Esophagus mucosa (tissue), 1 donor: ENCODE data around the gene ESPN. TPM values are rescaled to one million over a fixed set of nuclear protein-coding genes. Genes with fewer than 3 reads are reported as not detected.

Experiments
- ATAC-seq: fragments of 200-7000 bp; cut with Tn5 transposase; one replicate; pipeline ENCODE4 v1.9.1; 2020
- total RNA-seq: library from RNA; stranded (reverse); gene quantifications from one replicate; pipeline ENCODE4 v1.2.4, GENCODE V29; 2023
- donor health status: DM: yes; HTN: yes; CAD: no.

The ESPN gene
- total RNA-seq, 1 donor from 2014 or later, result 33.4 TPM

- no peak for ATAC-seq
Measured at GRCh38 chr1:6465461-6466005, 41.0 kb downstream of the ESPN start.

DNA sequence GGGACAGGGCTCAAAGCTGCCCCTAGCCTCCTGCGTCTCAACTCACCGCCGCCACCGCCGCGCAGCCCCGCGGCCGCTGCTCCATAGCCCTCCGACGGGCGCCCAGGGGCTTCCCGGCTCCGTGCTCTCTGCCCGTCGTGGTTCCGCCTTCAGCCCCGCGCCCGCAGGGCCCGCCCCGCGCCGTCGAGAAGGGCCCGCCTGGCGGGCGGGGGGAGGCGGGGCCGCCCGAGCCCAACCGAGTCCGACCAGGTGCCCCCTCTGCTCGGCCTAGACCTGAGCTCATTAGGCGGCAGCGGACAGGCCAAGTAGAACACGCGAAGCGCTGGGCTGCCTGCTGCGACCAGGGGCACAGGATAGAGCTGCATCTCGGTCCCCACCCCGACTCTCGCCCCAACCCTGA, 41.4 kb downstream of the ESPN start, which contains the start of gene TNFRSF25:
Gene TNFRSF25 (minus strand): TSS at position 151 of the 400 bp plus-strand sequence. CDS start 66 bp downstream, at position 85.
- ATAC-seq, result no peak

DNA sequence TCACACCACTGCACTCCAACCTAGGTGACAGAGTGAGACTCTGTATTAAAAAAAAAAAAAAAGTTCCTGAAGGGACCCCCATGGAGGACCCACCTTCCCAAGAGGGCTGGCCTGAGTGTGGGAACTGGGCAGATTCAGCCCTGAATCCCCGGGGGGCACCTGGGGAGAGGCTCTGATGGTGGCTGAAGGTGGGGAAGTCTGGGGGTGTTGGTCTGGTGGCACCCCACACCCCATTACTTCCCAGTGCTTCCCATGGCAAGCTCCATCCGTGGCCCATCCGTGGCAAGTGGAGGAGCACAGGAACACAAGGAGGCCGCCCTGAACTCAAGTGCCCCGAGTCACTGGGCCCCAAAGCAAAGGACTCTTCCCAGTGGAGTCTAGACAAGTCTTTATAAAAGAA, 42.2 kb downstream of the ESPN start:
- ATAC-seq, result no peak

GRCh38 chr1:6467224-6467623, 42.6 kb downstream of the ESPN start:
- no peak for ATAC-seq

DNA sequence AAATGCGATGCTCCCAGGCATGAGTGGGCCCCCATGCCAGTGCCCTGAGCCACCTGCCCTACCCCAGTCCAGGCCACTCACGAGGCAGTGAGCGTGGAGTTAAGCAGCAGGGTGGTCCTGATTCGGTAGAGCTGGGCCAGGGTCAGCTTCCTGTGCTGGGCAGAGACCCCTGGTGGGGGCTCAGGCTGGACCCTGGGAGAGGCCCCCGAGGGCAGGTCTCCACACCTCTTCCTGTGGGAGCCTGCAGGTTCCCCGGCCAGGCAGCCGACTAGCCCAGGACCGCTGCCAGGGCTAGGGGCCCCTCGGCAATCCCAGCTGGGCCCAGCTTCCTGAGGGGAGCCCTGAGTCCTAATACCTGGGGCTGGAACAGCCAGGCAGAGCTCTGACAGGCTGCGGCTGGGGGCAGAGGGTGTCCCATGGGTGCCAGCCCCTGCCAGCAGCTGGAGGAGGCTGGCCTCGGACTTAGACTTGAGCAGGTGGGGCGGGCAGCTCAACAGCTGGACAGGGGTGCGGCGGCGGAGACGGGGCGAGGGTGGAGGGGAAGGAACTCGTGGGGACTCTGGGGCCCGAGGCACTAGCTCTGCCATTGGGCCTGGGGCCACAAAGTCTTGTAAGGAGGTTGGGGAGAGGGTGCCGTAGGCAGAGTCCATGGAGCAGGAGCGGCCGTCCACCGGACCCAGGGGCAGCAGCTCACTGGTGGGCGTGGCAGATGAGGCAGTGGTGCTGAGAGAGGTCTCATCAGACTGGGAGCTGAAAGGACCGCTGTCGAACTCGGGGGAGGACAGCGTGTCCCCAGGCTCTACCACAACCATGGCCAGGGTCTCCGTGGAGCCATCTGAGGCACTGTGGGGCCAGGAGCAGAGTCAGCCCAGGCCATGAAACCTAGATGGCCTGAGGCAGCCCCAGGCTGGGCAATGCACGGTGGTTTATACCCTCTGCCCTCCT, 43.4 kb downstream of the ESPN start:
- no peak for ATAC-seq

DNA sequence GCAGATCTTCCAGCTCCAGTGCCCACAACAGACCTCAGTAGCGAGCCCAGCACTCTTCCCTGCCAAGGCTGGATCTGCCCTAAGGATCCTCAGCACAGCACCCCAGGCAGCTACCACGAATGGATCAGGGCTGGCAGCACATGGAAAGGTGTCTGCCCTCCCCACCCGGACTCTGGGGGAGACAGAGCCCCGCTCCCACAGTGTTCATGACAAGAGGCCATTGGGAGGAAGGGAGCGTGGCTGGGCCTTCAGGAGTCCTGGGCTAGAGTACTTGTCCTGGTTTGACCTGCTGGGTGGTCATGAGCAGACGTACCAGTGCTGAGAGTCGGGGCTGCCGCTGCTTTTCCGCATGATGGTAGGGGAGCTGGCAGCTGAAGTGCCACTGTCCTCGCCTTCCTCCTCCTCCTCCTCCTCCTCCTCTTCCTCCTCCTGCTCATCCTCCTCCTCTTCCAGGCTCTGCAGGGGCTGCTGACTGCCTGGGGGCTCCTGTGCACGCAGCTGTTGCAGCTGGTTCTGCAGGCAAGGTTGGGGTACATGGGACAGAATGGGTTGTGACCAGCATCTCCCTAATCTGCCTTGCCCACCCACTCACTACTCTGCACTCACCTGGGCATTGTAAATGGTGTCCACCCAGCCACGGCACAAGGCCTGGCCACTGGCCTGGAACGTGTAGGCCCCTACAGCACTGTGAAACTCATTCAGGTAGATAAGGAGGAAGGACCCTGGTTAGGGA, 44.3 kb downstream of the ESPN start:
- ATAC-seq, result no peak

DNA sequence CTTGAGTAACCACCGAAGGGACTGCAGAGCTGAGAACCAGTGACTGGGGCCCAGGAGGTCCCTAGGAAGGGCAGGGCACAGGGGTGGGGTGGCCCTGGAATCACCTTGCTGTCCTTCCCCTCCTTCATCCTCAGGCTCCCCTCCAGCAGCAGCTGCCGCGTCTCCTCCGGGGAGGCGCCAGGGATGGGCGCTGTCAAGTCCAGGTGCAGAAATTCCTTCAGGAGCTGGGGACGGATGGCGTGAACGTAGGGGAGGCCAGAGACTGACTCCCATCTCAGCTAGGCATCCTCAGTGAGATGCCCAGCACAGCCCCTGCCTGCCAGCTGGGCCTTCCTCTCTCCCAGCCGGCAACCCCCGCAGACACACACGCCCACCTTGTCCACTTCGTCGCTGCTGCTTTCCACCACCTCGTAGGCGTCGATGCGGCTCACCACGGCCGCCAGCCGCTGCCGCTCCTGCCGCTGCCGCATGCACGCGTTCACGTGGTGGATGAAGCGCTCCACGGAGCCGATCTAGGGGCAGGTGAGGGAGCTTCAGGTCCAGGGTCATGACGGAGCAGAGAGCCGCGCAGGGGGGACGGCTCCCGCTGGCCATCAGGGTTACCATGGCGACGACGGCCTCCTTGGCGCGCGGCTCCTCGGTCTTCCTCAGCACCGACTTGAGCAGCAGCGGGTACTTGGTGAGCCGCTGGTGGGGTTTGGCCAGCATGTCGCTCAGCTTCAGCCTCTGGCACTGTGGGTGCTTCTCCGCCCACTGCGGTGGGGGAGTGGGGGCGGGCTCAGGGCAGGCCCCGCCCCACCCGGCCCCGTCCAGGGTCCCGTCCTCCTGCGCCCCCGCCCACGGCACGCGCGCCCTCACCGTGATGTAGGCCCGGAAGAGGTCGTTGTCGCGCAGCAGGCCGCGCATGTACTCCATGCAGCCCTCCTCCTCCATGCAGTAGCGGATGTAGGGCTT, 45.8 kb downstream of the ESPN start:
- ATAC-seq, result no peak

- peak; percentile 70 for ATAC-seq
Measured at GRCh38 chr1:6471086-6471969, 46.8 kb downstream of the ESPN start.

DNA sequence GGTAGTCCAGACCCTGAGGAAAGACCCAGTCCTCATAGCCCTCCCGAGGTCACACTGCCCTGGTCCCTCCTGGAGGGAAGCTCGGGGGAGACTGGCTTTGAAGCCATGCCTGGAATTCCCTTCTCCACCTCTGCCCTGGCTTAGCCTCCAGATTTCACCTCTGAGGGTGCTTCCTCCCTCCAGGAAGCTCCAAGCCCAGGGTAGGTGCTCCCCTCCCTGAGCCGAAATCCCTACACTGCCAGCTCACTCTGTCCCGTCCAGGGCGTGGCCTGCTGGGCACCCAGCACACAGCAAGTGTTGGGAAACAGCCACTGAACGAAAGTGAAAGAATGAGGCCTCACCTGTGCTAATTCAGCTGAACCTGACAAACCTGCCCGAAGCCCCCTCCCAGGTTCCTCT, 47.4 kb downstream of the ESPN start:
- peak; percentile 87 for ATAC-seq

DNA sequence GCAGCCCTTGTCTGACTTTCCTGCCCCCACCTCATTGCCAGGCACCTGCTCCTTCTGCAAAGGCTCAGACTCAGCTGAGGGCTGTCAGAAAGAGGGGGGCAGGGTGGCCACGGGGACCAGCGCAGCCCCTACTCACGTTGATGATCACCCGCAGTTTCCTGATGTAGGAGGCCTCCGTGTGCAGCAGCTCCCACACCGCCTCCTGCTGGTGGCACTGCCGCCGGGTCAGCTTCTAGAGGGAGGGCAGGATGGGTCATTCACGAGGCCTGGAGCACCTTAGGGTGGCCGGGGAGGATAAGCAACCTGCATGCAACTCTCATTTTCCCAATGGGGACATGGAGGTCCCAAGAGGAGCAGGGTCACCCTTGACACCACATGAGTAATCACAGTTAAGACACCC, 47.8 kb downstream of the ESPN start:
- no peak for ATAC-seq

- ATAC-seq, result no peak
Measured at GRCh38 chr1:6473156-6473555, 48.6 kb downstream of the ESPN start.

GRCh38 chr1:6473974-6474814, 49.6 kb downstream of the ESPN start:
- ATAC-seq, result no peak

- no peak for ATAC-seq
Measured at GRCh38 chr1:6474815-6475282, 50.3 kb downstream of the ESPN start.

DNA sequence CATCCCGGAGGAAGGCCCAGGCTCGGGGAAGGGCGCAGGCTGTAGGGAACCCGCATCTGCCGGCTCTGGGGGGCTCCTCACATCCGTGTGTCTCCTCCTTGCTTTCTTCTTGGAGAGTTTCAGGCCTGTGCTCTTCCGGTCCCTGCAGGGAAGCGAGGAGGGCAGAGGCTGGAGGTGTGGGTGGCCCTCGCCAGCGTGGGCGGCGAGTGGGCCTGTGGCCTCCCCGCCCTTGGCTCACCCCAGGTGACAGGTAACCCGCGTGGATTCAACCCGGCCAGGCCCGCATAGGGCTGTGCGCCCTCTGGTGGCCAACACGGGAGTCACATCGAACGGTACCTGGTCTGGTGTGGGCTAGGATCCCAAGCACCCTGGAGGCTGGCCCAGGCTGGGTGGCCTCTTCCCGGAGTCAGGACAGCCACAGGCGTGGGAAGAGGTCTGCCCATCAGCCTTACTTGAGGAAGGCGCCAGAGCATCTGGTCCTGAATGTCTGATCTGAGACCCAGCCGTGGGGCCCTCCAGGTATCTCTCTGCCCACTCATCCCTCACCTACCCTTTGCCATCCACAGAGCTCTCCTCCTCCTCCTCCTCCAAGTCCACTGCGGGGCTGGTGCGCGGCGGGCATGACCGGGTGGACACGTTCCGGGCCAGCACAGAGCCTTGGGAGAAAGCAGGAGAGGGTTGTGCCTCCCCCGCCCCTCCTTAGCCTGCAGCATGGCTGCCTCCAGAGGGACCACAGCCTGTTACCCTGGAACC, 51.0 kb downstream of the ESPN start:
- ATAC-seq, result peak; percentile 41

DNA sequence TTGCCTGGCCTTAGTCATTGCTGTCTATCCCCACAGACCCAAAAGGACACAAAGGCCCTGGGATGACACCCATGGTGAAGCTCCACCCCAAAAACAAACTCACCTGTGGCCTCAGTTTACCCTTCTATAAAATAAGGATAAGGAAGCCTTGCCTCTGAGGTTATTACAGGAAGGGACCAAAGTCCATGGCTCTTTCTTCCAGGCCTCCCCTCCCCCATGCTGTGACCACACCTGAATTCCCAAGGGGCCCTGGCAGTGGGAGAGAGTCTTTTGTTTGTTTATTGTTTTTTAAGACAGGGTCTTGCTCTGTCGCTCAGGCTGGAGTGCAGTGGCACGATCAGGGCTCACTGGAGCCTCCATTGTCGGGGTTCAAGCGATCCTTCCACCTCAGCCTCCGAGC, 51.9 kb downstream of the ESPN start:
- ATAC-seq, result no peak

DNA sequence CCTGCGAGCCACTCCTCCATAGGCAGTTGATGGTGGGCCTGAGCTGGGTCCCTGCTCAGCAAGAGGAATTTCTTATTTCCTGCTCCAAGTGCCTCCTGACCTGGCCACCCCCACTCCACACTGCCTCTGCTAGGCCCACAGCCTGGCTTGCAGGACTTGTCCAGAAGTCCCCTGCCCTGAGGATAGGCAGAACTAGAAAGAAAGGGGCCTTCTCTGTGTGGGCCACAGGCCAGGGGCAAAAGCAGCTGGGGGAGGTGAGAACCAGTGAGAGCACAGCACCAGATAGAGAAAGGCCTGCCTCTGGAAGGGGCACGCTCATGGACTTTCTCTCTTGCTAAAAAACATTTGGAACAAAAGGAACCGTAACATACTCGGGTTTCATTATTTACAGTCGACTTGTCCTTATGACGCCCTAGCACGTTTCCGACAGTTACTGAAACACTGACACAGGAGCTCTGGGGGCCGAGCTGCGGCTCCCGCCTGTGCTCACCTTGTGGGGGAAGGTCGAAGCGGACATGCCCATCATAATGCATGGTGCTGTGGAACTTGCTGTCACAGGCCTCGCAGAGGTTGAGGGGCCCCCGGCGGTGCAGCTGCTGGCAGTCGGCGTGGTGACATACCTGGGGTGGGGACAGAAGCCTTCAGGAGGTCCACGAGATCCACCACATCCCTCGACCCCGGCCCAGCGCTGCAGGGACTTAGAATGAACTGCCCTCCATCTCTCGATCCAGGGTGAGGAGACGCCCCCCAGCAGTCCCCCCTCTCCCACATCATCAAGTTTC, 52.7 kb downstream of the ESPN start:
- ATAC-seq, result no peak

DNA sequence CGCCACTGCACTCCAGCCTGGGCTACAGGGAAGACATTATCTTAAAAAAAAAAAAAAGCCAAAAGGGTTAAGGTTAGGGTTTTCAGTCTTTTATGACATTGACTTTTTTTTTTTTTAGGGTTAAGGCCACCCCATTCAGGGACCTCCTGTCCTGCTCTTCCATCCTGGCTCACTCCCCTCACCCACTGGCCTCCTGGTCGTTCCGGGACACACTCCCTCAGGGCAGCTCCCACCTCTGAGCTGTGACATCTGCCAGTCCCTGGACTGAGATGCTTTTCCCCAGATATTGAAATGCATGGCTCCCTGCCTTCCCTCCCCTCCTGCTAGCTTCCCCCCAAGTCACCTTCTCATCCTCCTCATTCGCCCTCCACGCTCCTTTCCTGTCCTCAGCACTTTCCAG, 57.2 kb downstream of the ESPN start:
- no peak for ATAC-seq

DNA sequence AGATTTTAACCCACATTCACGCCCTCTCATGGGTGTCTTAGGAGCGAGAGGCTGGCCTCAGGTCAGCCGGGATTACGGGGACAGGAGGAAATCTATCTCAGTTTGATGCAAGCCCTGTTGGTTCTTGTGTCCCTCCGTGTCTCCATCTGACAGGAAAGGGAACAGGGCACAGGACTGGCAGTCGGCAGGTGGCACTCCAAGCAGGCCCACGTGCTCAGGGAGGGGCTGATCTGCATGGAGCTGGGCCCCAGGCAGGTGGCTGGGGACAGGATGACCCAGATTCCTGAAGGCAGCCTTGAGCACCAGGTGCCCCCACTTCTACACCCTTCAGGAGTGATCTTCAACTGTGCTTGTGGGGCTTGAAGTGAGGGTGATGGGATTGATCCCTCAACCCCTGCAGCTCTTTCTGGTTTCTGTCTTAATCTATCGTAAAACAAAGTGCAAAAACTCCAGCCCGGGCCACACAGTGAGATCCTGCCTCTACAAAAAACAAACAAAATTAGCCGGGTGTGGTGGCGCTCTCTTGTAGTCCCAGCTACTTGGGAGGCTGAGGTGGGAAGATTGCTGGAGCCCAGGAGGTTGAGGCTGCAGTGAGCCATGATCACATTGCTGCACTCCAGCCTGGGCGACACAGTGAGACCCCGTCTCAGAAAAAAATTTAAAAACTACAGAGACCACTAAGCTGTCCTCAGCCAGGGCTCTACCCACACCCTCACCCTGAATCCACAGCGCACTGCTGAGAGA, 58.6 kb downstream of the ESPN start:
- ATAC-seq, result peak; percentile 30
